Amniotic stem cell (primary cell): ENCODE measurements around the gene CEP97.

Experiments used
- DNase-seq: peaks from one replicate; lab custom pipeline; 2025; lab: John Stamatoyannopoulos, UW

The CEP97 gene

DNA sequence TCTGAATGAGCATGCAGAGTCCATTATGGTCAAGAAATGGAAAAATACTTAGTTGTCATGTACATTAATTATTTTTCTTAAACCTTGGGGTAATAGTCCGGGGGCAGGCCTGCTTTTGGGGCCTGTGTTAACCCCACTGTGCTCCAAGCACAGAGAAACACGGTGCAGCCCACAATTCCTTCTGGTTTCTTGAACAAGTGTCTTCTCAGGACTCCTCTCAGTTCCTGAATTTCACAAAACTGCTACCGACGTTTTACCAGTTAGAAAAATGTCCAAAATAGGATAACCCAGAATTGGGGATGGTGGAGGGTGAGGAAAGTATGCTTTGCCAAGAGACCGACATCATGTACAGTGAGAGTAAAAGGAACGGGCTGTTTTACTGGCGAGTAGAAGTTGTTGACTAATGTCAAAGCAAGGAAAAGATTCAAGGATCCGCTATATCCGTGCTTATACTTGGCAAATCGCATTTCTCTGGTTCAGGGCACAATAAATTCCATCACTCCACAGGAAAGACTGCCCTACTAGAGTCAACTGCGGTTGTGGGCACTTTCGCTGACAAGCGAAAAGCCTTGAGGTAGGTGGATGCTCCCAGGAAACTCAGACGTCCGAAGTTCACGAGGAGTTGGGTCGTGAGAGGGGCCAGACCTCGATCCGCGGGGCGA, 54.1 kb downstream of the CEP97 start:
- no peak for DNase-seq

DNA sequence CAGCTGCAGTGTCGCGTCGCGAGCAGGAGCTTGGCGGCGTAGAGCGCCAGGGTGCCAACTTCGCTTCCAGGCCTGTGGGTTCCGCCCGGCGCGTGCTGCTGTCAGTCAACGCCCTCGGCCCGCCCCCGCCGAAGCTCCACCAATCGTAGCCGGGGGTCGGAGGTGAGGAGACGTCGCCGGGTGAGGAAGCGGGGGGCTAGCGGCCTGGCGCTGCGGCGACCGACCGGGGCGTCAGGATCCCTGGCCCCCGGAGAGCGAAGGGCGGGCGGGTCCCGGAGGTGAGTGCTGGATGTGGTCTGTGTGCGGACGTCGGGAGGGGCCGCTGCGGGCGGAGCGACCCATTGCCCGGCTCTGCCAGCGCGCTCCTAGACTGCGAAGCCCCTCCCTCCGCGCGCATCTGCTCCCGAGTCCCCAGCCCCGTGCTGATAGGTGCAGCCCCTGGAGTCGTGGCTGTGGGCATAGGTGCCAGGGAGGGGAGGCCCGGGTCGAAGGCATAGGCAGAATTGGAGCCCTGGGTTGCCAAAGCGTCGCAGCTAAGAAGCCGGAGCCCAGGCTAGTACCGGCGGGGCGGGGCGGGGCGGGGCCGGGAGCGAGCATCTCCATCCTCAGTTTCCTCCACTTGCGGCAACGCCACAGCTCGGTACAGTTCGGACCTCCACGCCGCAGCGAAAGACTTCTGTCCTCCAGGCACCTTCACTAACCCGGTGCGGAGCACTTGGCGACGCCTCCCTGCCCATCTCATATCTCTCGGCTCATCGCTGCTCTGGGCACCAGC, 54.8 kb downstream of the CEP97 start, which contains the start of gene NXPE3:
NXPE3 (plus strand) TSS at position 165 of the 775 bp plus-strand sequence. CDS start 6,386 bp downstream, outside the sequence.
- peak; percentile 34 for DNase-seq

DNA sequence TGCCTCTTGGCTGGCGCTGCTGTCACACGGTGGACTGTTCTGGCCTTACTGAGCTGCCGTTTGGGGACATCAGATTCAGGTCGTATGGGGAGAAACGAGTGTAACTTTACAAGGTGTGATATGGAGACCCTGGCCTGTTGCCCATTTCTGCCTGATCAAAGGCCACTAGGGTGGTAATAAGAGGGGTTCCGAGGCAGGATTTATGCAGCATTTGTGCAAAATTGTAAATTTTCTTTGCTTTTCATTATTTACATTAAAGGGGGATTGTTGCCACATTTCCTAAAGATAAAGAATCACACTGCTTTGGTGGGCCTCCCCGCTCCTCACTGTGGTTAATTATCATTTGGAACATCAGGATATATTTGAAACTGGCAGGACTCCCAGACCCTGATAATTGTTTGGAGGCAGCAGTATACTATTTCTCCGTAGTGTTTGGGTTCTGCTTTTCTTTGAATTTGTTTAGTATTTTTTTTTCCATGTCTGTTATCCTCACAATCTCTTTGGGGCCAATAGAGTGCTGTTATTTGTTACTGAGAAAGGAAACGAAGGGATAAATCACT, 55.5 kb downstream of the CEP97 start:
- no peak for DNase-seq

DNA sequence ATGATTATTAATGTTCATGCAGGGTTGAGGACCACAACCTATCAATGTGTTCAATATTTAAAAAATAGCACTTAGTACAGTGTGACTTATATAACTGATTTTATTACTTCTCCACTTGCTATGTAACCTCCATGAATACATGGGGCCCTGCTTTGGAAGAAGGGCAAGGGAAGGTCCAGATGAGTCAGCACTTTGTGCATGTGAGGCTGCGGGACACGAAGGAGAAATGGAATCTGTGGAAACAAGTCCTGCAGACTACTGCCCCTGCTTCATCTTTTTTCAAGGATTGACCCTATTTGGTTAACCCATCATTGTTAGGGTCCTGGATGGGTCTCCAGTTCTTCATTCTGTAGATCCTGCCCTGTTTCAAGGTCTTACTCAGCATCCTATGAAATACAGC, 56.2 kb downstream of the CEP97 start:
- DNase-seq, result peak; percentile 40

DNA sequence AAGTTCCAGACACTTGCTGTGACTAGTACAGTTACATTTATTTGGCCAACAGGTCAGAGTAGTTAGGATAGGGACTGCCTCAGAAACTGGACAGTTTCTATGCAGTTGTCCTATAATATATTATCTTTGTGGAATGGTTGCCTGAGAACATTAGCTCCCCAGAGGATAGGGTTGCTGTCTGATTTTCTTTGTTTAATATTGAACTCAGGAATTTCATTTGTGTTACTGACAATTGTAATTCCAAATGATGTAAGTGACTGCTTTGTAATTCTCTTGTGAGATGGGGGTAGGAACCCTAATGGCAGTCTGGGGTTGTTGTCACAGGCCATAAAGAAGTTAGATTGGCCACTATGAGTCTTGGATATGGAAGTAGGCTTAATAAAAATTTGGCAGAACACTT, 56.8 kb downstream of the CEP97 start:
- no peak for DNase-seq

DNA sequence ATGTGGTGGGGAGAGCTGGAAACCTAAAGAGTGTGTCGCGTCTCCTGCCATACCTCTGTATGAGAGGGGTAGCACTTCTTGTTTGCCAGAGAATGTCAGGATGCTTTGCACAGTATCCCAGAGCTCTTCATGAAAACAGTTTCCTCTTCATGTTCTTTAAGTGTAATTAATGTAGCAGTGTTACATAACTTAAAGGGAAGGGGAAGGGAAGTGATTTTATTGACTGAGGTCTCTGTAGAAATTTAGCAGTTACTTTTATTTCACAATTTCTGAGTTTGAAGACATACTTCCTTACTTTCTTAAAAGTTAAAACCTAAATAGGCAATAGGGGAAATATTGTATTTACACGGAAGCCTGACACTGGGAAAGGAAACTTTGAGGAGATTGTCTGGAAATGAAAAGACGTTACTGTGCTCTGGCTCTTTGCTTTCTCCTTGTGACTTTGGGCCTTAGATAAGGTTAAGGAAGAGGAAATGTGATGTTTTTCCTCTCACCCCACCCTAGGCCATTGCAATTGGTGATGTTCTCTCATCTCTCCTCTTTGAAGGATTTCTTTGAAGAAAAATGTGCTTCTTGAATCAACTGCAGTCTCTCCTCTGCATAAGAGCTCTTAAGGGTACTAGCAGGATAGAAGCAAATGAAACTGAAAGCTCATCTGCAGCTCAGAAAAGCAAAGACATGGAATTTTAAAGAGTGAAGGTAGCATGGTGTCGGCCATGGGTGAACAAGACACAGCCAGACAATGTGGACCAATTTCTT, 60.6 kb downstream of the CEP97 start:
- DNase-seq, result no peak

DNA sequence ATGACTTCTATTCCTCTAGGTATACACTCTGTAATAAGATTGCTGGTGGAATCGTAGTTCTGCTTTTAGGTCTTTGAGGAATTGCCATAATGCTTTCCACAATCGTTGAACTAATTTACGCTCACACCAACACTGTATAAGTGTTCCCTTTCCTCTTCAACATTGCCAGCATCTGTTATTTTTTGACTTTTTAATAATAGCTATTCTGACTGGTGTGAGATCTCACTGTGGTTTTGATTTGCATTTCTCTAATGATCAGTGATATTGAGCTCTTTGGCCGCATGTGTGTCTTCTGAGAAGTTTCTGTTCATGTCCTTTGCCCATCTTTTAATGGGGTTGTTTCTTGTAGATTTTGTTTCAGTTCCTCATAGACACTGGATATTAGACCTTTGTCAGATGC, 67.4 kb downstream of the CEP97 start:
- no peak for DNase-seq

DNA sequence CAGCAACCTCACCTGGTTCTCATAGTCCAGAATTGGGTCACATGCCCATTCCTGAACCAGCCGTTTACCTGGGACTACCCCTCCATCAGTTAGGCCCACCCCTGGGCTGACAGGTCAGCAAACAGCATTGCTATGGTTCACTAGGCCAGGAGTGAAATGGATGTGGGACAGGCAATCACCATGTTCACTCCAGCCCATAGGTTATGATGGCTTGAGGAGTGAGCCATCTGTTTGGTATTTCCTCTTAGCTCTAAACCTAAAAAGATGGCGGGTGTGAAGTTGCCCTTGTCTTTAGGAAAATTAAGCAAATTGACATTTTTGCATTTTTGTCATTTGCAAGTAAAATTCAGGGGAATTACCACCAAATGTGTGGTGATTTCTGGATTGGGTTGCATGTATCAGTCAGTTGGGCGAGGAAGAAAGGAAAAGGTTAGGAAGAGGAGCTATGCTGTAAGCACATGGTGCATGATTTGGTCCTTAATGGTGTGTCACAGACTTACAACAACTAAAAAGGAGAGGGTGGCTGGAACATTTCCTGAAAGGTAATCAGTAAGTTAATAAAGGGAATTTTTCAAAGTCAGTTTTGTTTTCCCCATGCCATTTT, 71.8 kb downstream of the CEP97 start:
- no peak for DNase-seq

DNA sequence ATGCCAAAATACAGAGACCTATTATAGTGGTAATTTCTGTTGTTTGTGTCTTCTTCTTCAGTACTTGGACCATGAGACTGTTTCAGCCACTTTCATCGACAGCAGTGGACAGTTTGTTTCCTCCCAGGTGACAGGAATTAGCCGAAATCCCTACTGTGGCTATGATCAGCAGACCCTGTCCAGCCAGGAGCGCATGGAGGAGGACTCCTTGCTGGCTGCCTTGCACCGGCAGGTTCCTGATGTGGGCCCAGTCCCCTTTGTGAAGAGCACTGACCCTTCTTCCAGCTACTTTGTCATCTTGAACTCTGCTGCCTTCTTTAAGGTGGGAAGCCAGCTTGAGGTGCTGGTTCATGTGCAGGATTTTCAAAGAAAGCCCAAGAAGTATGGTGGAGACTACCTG, 76.8 kb downstream of the CEP97 start:
- no peak for DNase-seq

DNA sequence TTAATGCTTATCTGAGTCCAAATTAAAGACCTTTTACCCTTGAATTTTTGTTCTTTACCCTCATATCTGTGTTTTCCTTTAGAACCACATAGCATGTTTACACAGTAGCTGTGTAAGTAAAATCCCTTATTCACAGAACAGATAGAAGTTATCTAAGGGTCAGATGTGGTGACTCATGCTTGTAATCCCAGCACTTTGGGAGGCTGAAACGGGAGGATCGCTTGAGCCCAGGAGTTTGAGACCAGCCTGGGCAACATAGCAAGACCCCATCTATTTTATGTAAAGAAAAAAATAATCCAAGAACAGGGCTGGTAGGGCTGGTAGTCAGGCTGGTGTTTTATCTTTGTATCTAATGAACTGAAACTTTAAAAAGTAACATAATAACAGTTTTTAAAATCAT, 77.8 kb downstream of the CEP97 start:
- DNase-seq, result no peak

DNA sequence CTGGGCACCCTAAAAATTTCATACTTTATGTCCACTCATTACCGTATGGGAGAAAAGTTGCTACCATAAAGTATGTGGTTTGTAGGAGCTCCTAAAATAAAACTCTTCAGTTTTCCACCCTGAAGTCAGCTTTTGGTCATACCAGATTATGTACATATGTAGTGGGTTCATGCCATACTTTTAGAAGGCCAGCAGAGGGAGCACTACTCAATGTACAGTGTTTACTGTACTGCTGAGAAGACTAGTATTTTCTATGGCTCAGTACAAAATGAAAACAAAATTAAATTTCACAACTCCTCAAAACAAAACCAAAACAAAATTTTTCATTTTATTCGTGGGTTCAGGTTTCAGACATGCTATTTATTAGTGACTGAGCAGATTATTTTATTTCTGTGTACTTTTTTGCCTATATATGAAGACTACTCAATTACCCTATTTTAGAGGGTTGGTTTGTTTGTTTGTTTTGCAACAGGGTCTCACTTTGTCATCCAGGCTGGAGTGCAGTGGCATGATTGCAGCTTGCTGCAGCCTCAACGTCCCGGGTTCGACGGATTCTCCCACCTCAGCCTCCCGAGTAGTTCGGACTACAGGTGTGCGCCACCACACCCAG, 78.9 kb downstream of the CEP97 start:
- peak; percentile 57 for DNase-seq

DNA sequence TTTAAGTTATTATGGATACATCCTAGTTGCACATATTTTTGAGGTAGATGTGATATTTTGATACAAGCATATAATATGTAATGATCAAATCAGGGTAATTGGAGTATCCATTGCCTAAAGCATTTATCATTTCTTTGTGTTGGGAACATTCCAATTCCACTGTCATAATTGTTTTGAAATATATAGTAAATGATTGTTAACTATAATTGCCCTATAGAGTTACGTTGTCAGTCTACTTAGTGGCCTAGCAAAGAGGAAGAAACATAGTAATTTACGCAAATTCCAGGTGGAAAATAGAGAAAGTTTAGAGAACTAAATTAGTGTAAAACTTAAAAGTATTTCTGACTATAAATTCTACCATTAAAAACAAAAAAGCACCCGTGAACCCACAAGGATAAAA, 79.5 kb downstream of the CEP97 start:
- DNase-seq, result no peak

DNA sequence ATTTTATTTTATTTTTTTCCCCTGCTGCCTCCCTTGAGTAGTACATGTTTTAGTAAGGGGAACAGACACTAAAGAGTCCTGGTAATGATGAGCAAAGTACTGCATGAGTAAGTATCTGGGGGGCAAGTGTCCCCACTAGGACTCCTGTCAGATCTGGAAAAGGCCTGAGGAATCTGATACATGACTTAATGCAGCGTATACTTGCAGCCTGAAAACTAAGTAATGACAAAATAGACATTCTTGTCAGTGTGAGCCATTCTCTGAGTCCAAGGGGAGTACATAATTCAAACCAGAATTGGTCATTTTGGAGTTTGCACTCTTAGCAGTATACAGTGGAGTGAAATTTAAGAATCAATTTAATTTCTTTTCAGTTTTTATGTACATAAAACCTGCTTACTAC, 82.1 kb downstream of the CEP97 start:
- DNase-seq, result no peak

DNA sequence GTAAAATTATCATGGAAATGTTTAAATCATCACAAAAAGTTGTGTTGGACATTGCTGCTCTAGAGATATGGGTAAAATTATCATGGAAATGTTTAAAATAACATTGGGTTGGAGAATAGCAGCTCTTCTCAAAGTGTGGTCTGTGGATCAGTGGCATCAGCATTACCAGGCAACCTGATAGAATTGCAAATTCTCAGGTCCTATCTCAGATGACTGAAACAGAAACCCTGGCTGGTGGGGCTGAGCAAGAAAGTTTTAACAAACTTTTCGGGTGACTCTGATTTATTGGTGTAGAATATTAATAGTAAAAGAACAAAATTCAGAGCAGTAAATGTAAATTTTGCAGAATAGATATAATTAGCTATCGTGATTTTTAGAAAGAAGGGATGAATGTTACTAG, 83.5 kb downstream of the CEP97 start:
- DNase-seq, result no peak

DNA sequence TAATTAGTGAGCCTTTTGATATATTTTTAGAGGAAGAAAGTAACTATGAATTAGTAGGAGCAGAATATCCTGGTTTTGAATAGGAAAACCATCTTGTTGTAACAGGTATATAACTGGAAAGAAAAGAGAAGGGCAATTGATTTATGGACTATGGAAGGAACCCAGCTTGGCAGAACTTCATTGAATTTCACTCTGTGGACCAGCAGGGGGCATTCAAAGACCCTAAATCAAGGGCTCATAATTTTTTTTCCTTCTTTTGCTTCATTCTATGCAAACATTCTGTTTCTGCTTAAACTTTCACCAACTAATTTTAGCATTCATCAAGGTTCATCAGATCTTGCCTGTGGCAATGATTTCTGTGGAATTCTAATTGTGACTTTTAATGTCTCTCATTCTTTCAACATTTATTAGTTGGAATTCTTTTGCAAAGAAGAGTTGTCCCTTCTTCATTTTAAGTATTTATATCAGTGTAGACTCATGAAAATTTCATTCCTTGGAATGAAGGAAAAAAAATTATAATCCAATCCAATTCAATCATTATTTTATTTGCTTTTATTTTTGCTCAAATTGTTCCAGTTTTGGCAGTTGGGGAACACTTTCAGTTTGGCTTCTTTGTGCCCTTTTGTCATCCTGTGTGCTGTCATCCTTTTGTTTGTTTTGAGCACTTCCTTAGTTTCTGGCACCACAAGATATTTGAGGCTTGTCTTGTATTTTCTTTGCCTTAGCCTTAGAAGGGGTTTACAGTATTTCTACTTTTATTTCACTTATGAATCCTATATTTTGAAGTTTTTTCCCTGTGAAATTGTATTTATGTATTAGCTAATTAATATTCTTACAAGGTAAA, 85.0 kb downstream of the CEP97 start:
- no peak for DNase-seq

DNA sequence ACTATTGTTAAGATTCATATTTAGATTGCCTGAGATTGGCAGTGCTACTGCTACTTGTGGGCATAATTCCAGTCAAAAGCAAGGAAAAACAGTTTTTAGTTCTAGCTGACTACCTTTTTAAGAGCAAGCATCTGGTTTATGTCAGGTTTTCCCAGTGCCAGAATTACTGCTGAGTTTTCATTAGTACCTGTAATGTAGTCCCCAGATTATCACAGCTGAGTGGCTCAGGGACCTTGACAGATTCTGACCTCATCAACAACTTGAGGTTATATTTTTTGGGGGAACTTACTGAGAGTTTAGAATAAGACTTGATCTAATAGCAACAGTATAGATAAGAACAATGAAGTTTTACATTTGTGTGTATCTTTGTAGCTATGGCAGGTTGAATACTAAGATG, 85.6 kb downstream of the CEP97 start:
- DNase-seq, result no peak

DNA sequence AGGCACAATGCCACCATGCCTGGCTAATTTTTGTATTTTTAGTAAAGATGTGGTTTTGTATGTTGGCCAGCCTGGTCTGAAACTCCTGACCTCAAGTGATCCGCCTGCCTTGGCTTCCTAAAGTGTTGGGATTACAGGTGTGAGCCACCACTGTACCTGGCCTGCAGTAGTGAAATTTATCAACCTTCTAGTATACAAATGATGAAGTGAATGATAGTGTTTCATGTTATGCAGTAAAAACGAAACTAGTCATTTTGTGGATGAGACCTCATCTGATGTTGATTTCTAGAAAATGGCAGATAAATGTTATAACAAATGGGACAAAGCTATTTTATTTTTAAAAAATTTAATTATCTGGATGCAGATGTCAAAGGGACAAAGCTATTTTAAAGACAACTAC, 87.5 kb downstream of the CEP97 start:
- DNase-seq, result no peak

DNA sequence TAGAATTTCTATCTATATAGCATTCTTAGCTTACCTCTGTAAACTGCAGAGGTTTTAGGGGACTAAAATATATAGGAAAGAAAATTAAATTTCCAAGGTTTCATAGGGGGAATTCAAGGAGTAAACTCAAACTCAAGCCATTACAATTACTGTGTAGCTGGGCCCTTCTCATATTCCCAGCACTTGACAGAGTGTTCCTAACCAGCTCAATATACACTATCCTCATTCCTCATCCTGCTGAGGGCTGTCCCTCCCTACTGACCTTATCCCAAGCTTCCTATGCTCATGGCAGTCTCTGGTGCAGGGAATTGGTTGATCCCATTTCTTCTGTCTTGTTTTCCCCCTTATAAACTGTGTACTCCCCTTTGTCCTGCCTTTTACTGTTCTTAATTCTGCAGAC, 88.5 kb downstream of the CEP97 start:
- DNase-seq, result no peak

DNA sequence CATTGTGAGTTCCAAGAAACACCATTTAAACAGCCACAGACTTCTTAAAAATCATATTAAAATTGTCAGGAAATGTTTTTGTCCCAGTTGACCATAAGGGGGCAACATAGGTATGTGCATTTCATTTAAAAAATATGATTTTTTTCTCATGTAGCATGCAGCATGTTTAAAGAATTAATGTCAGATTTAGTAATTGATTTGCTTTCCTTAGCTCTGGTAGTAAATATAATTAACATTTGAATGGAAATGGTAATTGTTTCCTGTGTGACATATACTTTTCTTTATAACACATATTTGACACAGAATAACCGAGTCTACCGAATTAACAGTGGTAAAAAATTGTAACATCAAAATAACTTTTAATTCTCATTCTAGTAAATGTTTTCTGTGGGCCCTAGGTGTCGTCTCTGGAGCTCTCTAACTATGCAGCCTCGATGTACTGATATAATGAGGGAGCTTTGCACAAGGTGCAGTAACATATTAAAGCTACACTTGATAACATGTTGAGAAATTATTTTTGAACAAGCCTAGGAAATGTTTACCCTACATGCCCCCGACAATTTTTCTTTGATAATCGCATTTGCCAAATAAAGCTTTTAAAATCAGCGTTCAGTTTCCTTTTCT, 89.5 kb downstream of the CEP97 start:
- DNase-seq, result no peak

DNA sequence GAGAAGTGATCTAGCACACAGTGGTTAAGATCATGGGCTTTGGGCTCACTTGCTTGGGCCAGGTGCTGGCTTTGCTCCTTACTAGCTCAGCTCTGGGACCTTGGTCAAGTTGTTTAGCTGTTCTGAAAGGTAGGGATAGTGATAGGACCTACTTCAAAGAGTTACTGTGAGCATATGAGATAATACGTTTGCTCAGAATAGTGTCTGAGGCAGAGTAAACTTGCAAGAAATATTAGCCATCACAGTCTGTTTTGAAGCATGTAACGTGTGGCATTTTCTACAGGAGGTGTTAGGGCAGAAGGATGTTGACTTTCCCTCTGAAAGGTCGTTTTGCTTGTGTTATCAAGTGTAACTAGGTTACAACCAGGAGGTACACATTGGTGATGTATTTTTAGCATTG, 90.4 kb downstream of the CEP97 start:
- no peak for DNase-seq
